Mesothelial cell of epicardium (in vitro differentiated cells): ENCODE data around the gene ATP8B3. TPM values are rescaled to one million over a fixed set of nuclear protein-coding genes. Genes with fewer than 3 reads are reported as not detected.

ENCODE experiments used
- DNase-seq, 2 experiments: peaks; one replicate each; pipeline ENCODE4 v3.0.0; 2021; ENCODE audit warnings: low spot score in 2 of 2; ENCODE audit not compliant: unreplicated experiment in 2 of 2
- H3K27ac Mint-ChIP-seq: 2 replicates; pipeline ENCODE4 v1.8.0; 2021; ENCODE audit warnings: mixed read lengths
- H3K27me3 Mint-ChIP-seq: 2 replicates; pipeline ENCODE4 v1.8.0; 2021; ENCODE audit warnings: low read depth, mixed read lengths
- H3K36me3 Mint-ChIP-seq: 2 replicates; pipeline ENCODE4 v1.8.0; 2021; ENCODE audit warnings: mixed read lengths
- H3K4me1 Mint-ChIP-seq: 2 replicates; pipeline ENCODE4 v1.8.0; 2021; ENCODE audit warnings: mixed read lengths
- H3K4me3 Mint-ChIP-seq: 2 replicates; pipeline ENCODE4 v1.8.0; 2021; ENCODE audit warnings: mild to moderate bottlenecking, moderate library complexity, mixed read lengths
- H3K9me3 Mint-ChIP-seq: 2 replicates; pipeline ENCODE4 v1.8.0; 2021; ENCODE audit warnings: mixed read lengths
- total RNA-seq: library from RNA; stranded (reverse); gene quantifications from 3 replicates; pipeline ENCODE4 v1.2.1, GENCODE V29; 2021
- TF ChIP-seq, protein P1 (sequence below): fragments of 200-600 bp; sonication (generic); IDR thresholded peaks from one replicate; pipeline ENCODE4 v1.5.0; 2021; ENCODE audit warnings: antibody characterized with exemption; ENCODE audit not compliant: unreplicated experiment

ATP8B3 gene, protein sequence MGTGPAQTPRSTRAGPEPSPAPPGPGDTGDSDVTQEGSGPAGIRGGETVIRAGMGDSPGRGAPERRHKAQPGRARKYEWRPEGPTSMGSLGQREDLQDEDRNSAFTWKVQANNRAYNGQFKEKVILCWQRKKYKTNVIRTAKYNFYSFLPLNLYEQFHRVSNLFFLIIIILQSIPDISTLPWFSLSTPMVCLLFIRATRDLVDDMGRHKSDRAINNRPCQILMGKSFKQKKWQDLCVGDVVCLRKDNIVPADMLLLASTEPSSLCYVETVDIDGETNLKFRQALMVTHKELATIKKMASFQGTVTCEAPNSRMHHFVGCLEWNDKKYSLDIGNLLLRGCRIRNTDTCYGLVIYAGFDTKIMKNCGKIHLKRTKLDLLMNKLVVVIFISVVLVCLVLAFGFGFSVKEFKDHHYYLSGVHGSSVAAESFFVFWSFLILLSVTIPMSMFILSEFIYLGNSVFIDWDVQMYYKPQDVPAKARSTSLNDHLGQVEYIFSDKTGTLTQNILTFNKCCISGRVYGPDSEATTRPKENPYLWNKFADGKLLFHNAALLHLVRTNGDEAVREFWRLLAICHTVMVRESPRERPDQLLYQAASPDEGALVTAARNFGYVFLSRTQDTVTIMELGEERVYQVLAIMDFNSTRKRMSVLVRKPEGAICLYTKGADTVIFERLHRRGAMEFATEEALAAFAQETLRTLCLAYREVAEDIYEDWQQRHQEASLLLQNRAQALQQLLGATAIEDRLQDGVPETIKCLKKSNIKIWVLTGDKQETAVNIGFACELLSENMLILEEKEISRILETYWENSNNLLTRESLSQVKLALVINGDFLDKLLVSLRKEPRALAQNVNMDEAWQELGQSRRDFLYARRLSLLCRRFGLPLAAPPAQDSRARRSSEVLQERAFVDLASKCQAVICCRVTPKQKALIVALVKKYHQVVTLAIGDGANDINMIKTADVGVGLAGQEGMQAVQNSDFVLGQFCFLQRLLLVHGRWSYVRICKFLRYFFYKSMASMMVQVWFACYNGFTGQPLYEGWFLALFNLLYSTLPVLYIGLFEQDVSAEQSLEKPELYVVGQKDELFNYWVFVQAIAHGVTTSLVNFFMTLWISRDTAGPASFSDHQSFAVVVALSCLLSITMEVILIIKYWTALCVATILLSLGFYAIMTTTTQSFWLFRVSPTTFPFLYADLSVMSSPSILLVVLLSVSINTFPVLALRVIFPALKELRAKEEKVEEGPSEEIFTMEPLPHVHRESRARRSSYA (N-terminal part only)
- total RNA-seq = 2.2 to 2.4 TPM (median 2.3 TPM) in 3 replicates

DNA sequence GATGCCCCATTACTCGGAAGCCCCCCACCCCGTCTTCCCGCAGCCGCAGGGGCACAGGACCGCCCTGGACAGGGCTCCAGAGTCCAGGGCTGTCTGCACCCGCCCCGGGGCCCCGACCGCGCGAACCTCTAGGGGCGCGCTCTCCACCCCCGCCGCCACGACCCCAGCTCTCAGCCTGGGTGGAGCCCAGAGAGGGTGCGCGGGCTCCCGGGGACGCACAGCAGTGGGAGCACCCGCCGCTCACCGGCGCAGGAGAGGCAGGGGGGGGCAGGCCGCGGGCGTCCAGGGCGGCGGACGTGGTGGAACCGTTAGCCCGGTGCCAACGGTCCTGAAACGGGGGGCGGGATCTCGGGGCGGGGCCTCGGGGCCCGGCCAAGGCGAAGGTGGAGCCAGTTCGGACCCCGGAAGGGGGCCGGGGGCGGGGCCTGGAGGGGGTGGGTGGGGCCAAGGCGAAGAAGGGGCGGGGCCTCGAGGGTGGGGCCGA, at the start of gene ATP8B3:
Gene ATP8B3 (minus strand): TSS at position 335 of the 484 bp plus-strand sequence. CDS start 540 bp downstream, outside the sequence.
- Mint-ChIP-seq H3K9me3 (no peaks in the 10 kb centered on the region), H3K36me3 (no peaks in the 10 kb centered on the region), H3K4me3 (peak within 1 kb of the TSS; percentile 85), H3K4me1 (peaks cover 9% of the 10 kb centered on the region), H3K27me3 (no peaks in the 10 kb centered on the region), H3K27ac (peak within 1 kb of the TSS; percentile 63)
- no peak for DNase-seq
- TF ChIP-seq, protein P1, sequence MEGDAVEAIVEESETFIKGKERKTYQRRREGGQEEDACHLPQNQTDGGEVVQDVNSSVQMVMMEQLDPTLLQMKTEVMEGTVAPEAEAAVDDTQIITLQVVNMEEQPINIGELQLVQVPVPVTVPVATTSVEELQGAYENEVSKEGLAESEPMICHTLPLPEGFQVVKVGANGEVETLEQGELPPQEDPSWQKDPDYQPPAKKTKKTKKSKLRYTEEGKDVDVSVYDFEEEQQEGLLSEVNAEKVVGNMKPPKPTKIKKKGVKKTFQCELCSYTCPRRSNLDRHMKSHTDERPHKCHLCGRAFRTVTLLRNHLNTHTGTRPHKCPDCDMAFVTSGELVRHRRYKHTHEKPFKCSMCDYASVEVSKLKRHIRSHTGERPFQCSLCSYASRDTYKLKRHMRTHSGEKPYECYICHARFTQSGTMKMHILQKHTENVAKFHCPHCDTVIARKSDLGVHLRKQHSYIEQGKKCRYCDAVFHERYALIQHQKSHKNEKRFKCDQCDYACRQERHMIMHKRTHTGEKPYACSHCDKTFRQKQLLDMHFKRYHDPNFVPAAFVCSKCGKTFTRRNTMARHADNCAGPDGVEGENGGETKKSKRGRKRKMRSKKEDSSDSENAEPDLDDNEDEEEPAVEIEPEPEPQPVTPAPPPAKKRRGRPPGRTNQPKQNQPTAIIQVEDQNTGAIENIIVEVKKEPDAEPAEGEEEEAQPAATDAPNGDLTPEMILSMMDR = peak; percentile 15

DNA sequence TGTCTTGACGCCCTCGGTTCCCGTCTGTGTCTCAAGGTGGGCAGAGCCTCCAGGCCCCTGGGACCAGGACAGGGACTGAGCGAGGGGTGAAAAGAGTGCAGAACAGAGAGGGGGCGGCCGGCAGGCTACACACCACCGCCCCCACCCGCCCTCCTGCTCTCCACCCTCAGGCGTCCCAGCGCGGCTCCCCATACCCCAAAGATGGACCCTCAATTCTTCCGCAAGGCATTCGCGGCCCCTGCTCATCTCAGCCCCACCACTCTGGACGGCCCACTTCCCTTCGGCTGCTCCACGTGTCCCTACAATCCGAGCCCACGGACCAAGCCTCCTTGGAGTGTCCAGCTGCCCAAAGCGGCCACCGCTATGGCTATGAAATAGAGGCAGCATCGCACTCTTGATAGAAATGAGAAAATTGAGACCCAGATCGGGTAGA, 49.5 kb upstream of the ATP8B3 start:
- TF ChIP-seq, protein P1 = no peak
- DNase-seq = no peak
- no peaks in the 10 kb centered on the region for H3K9me3 Mint-ChIP-seq
- peaks cover 30% of the 10 kb centered on the region for H3K4me1 Mint-ChIP-seq
- H3K27ac Mint-ChIP-seq = peak overlapping the region; percentile 47
- H3K27me3 Mint-ChIP-seq = peaks cover 13% of the 10 kb centered on the region
- no peaks in the 10 kb centered on the region for H3K36me3 Mint-ChIP-seq
- peak overlapping the region; percentile 91 for H3K4me3 Mint-ChIP-seq

DNA sequence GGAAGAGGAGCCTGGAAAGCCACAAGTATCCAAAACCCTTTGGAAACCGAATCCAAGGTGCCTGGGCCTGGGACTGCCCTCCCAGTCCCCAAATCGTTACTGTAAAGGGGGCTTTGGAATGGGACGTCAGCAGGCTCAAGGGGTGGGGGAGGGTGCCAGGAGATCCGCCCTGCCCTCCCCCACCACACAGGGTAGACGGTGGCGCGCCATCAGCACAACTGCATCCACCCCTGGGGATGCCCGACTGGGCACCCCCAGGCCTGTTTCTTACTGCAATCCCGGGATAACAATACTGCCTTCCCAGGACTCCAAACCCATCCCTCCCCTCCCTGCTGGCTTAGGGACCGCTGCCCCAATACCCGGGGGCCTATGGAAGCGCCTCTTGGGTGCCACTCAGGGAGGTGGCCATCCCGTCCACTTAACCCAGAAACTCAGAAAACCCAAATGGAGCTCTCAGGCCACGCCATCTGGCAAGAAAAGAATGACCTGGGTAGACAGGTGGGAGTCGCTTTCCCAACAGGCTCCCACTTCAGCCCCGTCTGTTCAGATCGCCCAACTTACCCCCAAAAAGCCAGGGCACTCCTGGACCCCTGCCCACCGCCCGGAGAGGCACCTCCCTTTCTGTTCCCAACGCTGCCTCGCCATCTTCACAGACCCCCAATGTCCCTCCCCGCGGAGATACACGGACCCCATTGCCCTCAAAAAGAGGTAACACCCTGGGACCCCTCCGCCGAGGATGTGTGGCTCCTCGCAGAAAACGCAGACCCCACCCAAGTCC, 48.9 kb upstream of the ATP8B3 start:
- no peak for DNase-seq
- TF ChIP-seq, protein P1 = no peak
- peaks cover 13% of the 10 kb centered on the region for H3K27me3 Mint-ChIP-seq
- peak overlapping the region; percentile 91 for H3K4me3 Mint-ChIP-seq
- no peaks in the 10 kb centered on the region for H3K9me3 Mint-ChIP-seq
- H3K27ac Mint-ChIP-seq = peak overlapping the region; percentile 25
- H3K4me1 Mint-ChIP-seq = peaks cover 36% of the 10 kb centered on the region
- no peaks in the 10 kb centered on the region for H3K36me3 Mint-ChIP-seq

DNA sequence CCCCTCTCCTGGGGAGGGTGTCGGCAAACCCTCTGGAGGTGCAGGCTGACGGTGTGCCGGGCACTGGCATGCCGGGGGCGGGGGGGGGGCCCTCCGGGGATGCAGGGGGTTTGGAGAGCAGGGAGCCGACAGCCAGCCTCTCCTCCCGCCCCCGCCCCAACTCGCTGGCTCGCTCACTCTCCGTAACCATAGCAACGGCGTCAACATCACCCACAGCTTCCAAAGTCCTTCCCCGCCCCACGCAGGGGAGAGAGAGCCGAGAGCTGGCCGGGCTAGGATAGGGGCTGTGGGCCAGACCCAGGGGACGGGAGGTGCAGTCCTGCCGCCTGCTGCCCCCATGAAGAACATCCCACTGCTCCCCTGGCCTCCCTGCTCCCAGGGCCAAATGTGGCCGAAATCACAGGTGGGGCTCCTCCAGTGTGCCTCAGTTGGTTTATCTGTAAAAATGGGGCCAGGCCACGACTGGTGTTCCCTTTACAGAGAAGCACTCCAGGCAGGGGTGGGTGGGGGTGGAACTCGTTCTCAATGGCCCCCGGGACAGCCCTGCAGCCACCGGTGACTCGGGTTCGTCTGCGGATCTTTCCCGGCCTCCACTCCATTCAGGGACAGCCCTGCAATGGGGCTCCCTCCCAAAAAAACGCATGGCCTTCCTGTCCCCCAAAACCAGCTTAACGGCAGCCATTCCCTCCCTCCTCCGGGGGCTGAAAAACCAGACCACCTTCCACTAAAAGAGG, 48.1 kb upstream of the ATP8B3 start:
- DNase-seq = peak in 1 of 2 experiments; percentile 69
- H3K9me3 Mint-ChIP-seq = no peaks in the 10 kb centered on the region
- H3K36me3 Mint-ChIP-seq = no peaks in the 10 kb centered on the region
- H3K27ac Mint-ChIP-seq = no peak overlapping the region
- H3K4me1 Mint-ChIP-seq = peaks cover 40% of the 10 kb centered on the region
- TF ChIP-seq, protein P1 = no peak
- peaks cover 13% of the 10 kb centered on the region for H3K27me3 Mint-ChIP-seq
- peak overlapping the region; percentile 91 for H3K4me3 Mint-ChIP-seq
